Measurements from ENCODE around the gene CACNB2.

GRCh38 chr10:18359812-18360211, 219.6 kb downstream of the CACNB2 start:
- TF ChIP-seq CTCF (IDR thresholded peaks at IDR 0.05) = no peak
- no peak for TF ChIP-seq POLR2AphosphoS5 (IDR thresholded peaks at IDR 0.05)
- no peak for TF ChIP-seq POLR2A (IDR thresholded peaks at IDR 0.05; ENCODE audit: low read depth)
- TF ChIP-seq EP300 (IDR thresholded peaks at IDR 0.05) = no peak

Measured in esophagus muscularis mucosa (tissue), 4 donors.